PC-9 (cell line): ENCODE data around the gene PQBP1. TPM values are rescaled to one million over a fixed set of nuclear protein-coding genes. Genes with fewer than 3 reads are reported as not detected.

Experiments
- BruUV-seq: library from RNA; stranded (reverse); fragments of 400-500 nt; replicated peaks from 2 replicates; lab custom pipeline; 2021; lab: Mats Ljungman, UMichigan
- CTCF ChIA-PET: fragments of 300-600 bp; sonication (Branson Sonifier 250); formaldehyde crosslinking; loops from one replicate; lab custom pipeline; 2022; ENCODE audit warnings: antibody characterized with exemption; lab: Charles Lee
- POLR2A ChIA-PET: fragments of 300-600 bp; sonication (Branson Sonifier 250); formaldehyde crosslinking; loops from one replicate; lab custom pipeline; 2022; ENCODE audit warnings: antibody characterized with exemption; ENCODE audit not compliant: unreplicated experiment; lab: Charles Lee
- DNase-seq, 2 experiments: peaks; one replicate each; pipeline versions ENCODE4 v3.0.0 to v3.0.0-alpha.2; 2015 to 2022; ENCODE audit warnings: mixed read lengths in 1 of 2
- H2AFZ ChIP-seq: fragments of 200-600 bp; sonication (generic); 2 replicates; pipeline ENCODE4 v1.8.1; 2017; ENCODE audit warnings: antibody characterized with exemption
- H3F3A ChIP-seq: fragments of 200-600 bp; sonication (generic); 2 replicates; pipeline ENCODE4 v1.8.1; 2017; ENCODE audit warnings: antibody characterized with exemption, mild to moderate bottlenecking, low read depth; ENCODE audit not compliant: insufficient read depth
- H3K27ac ChIP-seq: fragments of 200-600 bp; sonication (generic); 2 replicates; pipeline ENCODE4 v1.6.1; 2016; ENCODE audit warnings: mixed run types
- H3K27me3 ChIP-seq: fragments of 200-600 bp; sonication (generic); 2 replicates; pipeline ENCODE4 v1.6.1; 2016; ENCODE audit warnings: low read depth, mixed run types; ENCODE audit not compliant: insufficient read depth
- H3K36me3 ChIP-seq: fragments of 200-600 bp; sonication (generic); 2 replicates; pipeline ENCODE4 v1.6.1; 2016; ENCODE audit warnings: low read depth, mixed run types
- H3K4me1 ChIP-seq: fragments of 200-600 bp; sonication (generic); replicated peaks from 2 replicates; pipeline ENCODE4 v1.6.1; 2016; ENCODE audit warnings: mixed run types; ENCODE audit not compliant: insufficient read depth
- H3K4me2 ChIP-seq: fragments of 200-600 bp; sonication (generic); 2 replicates; pipeline ENCODE4 v1.6.1; 2017; ENCODE audit warnings: mixed run types
- H3K4me3 ChIP-seq: fragments of 200-600 bp; sonication (generic); 2 replicates; pipeline ENCODE4 v1.6.1; 2016; ENCODE audit warnings: mixed run types
- H3K79me2 ChIP-seq: fragments of 200-600 bp; sonication (generic); 2 replicates; pipeline ENCODE4 v1.6.1; 2017; ENCODE audit warnings: low read depth, mixed run types
- H3K9me2 ChIP-seq: fragments of 200-600 bp; sonication (generic); 2 replicates; pipeline ENCODE4 v1.8.1; 2017; ENCODE audit warnings: mild to moderate bottlenecking; ENCODE audit not compliant: insufficient read depth
- H3K9me3 ChIP-seq: fragments of 200-600 bp; sonication (generic); 2 replicates; pipeline ENCODE4 v1.8.1; 2016; ENCODE audit warnings: low read depth; ENCODE audit not compliant: insufficient read depth
- H4K20me1 ChIP-seq: fragments of 200-600 bp; sonication (generic); 2 replicates; pipeline ENCODE4 v1.8.1; 2017; ENCODE audit not compliant: insufficient read depth
- CTCF ChIP-seq: fragments of 200-600 bp; sonication (generic); conservative IDR thresholded peaks from 2 replicates; pipeline ENCODE4 v1.6.1; 2017; ENCODE audit warnings: mixed run types, antibody characterized with exemption, mild to moderate bottlenecking, moderate library complexity
- EZH2 ChIP-seq: fragments of 200-600 bp; sonication (generic); IDR thresholded peaks from 2 replicates; pipeline ENCODE4 v1.8.0; 2017; ENCODE audit warnings: antibody characterized with exemption, low read depth
- intact Hi-C: fragments of 100-400 bp; cut with micrococcal nuclease; formaldehyde crosslinking; loops from one replicate; pipeline ENCODE4 v1.10.0; 2022; ENCODE audit not compliant: unreplicated experiment
- total RNA-seq: library from RNA; stranded (reverse); gene quantifications from 2 replicates; pipeline ENCODE4 v1.2.3, GENCODE V29; 2021

PQBP1 gene
- total RNA-seq, 1 experiment from 2014 or later: 36.4 TPM

DNA sequence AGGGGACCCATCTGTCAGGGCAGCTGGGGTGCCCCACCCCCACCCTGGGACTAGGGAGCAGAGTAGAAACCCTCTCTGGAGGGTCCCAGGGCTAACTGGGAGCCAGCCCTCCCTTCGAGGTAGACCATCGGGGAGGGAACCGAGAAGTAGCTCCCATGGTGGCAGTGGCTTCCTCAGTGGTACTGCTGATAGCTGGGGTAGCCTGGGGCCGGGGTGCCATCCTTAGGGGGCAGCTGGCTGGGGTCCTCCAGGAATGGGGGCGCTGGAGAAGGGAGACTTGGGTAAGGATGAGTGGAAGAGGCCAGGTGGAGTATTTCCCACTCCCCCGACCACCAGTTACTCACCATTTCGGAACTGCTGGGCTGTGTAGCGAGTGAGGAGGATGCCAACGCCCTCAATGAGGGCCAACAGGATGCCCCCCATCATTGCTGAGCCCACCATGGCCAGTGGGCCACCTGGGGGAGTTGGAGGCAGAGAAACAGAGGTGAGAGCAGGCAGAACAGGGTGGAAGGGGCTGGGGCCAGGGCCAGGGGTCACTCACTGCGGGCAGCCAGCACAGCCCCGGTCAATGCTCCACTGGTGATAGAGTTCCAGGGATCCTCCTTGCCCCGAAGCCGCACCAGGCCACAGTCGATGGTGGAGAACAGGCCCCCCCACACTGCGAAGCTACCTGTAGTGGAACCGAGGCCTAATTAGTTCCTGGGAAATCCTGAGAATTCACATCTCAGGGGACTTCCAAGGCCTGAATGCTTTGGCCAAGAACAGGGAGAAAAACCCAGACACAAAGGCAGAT is 4.0 kb upstream of the PQBP1 start:
- Histone ChIP-seq H3K9me3 (no peaks in the 10 kb centered on the region), H3K9me2 (no peaks in the 10 kb centered on the region), H3K27ac (no peak overlapping the region), H3K36me3 (no peaks in the 10 kb centered on the region), H3K4me2 (no peak overlapping the region), H2AFZ (no peak overlapping the region), H3F3A (no peaks in the 10 kb centered on the region), H4K20me1 (no peaks in the 10 kb centered on the region), H3K79me2 (peaks cover 11% of the 10 kb centered on the region), H3K4me1 (no peaks in the 10 kb centered on the region), H3K27me3 (no peaks in the 10 kb centered on the region), H3K4me3 (no peak overlapping the region)
- TF ChIP-seq CTCF (no peak), EZH2 (no peak)
- intact Hi-C loops: no loop called here
- DNase-seq: no peak
- CTCF ChIA-PET: no interaction called here
- POLR2A ChIA-PET: no interaction called here
- BruUV-seq: no TSS peak

- CTCF ChIA-PET: no interaction called here
- Histone ChIP-seq H3K27ac (no peak overlapping the region), H4K20me1 (no peaks in the 10 kb centered on the region), H2AFZ (no peak overlapping the region), H3F3A (no peaks in the 10 kb centered on the region), H3K9me2 (no peaks in the 10 kb centered on the region), H3K4me2 (no peak overlapping the region), H3K4me3 (no peak overlapping the region), H3K79me2 (peaks cover 18% of the 10 kb centered on the region), H3K36me3 (no peaks in the 10 kb centered on the region), H3K4me1 (no peaks in the 10 kb centered on the region), H3K27me3 (no peaks in the 10 kb centered on the region), H3K9me3 (no peaks in the 10 kb centered on the region)
- POLR2A ChIA-PET: no interaction called here
- intact Hi-C loops: loop anchor here (5.0 kb wide), 1 partner anchor 93 kb away; the partner anchor contains the start of gene HDAC6
- TF ChIP-seq CTCF (no peak), EZH2 (no peak)
- DNase-seq: no peak
- BruUV-seq: no TSS peak
These were observed 2.8 kb upstream of the PQBP1 start for GRCh38 chrX:48894891-48895290.

- Histone ChIP-seq H3K4me2 (peak overlapping the region; percentile 70), H3K36me3 (no peaks in the 10 kb centered on the region), H4K20me1 (no peaks in the 10 kb centered on the region), H3F3A (no peaks in the 10 kb centered on the region), H2AFZ (no peak overlapping the region), H3K27me3 (no peaks in the 10 kb centered on the region), H3K27ac (no peak overlapping the region; the same call in 1 of the 2 replicates), H3K4me3 (peak overlapping the region; percentile 59; the same call in 1 of the 2 replicates), H3K79me2 (peaks cover 18% of the 10 kb centered on the region), H3K4me1 (no peaks in the 10 kb centered on the region), H3K9me2 (no peaks in the 10 kb centered on the region), H3K9me3 (no peaks in the 10 kb centered on the region)
- POLR2A ChIA-PET: interaction anchor here (0.6 kb wide), 1 partner anchor 95 kb away, joined by 3 read pairs; the partner anchor contains the start of gene HDAC6
- TF ChIP-seq CTCF: no peak
- TF ChIP-seq EZH2: no peak
- DNase-seq: no peak
- intact Hi-C loops: loop anchor here (1.0 to 5.0 kb wide), 2 partner anchors 94 to 135 kb away; partner anchors contain the start of genes GLOD5 and HDAC6
- CTCF ChIA-PET: no interaction called here
- BruUV-seq: no TSS peak
These were observed 1.1 kb upstream of the PQBP1 start for GRCh38 chrX:48896611-48897011.
